ENCODE results near the gene RNF112.

DNA sequence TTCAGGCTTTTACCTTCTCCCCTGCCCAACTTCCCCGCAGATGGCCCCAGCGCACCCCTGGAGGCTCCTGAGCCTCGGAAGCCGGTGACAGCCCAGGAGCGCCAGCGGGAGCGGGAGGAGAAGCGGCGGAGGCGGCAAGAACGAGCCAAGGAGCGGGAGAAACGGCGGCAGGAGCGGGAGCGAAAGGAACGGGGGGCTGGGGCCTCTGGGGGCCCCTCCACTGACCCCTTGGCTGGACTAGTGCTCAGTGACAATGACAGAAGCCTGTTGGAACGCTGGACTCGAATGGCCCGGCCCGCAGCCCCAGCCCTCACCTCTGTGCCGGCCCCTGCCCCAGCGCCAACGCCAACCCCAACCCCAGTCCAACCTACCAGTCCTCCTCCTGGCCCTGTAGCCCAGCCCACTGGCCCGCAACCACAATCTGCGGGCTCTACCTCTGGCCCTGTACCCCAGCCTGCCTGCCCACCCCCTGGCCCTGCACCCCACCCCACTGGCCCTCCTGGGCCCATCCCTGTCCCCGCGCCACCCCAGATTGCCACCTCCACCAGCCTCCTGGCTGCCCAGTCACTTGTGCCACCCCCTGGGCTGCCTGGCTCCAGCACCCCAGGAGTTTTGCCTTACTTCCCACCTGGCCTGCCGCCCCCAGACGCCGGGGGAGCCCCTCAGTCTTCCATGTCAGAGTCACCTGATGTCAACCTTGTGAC lies 29.1 kb upstream of the RNF112 start:
- TF ChIP-seq EZH2 (IDR thresholded peaks at IDR 0.05; ENCODE audit: insufficient read depth, poor library complexity, severe bottlenecking): no peak
- no peak for TF ChIP-seq EZH2phosphoT487 (IDR thresholded peaks at IDR 0.05; ENCODE audit: insufficient read depth, low read depth)

Data from GM23248 (cell line).